Duodenal mucosa (tissue), 2 donors: Measurements from ENCODE around the gene CFAP99.

Experiments used
- H3K27ac ChIP-seq: one replicate; pipeline ENCODE4 v1.7.0; 2013; ENCODE audit warnings: low read depth, low read length
- H3K27me3 ChIP-seq, 2 donors: one replicate each; pipeline ENCODE4 v1.7.0; 2013; ENCODE audit warnings: low read length in 2 of 2, control low read depth in 1 of 2; ENCODE audit not compliant: insufficient read depth in 2 of 2, control insufficient read depth in 1 of 2
- H3K36me3 ChIP-seq, 2 donors: one replicate each; pipeline ENCODE4 v1.7.0; 2013; ENCODE audit warnings: low read length in 2 of 2, control low read depth in 1 of 2; ENCODE audit not compliant: insufficient read depth in 2 of 2, control insufficient read depth in 1 of 2
- H3K4me1 ChIP-seq, 2 donors: one replicate each; pipeline ENCODE4 v1.7.0; 2013; ENCODE audit warnings: low read length in 2 of 2, control low read depth in 1 of 2; ENCODE audit not compliant: insufficient read depth in 2 of 2, control insufficient read depth in 1 of 2
- H3K4me3 ChIP-seq, 2 donors: one replicate each; pipeline ENCODE4 v1.7.0; 2013; ENCODE audit warnings: low read length in 2 of 2, low read depth in 1 of 2
- H3K9ac ChIP-seq, 2 donors: one replicate each; pipeline ENCODE4 v1.7.0; 2013; ENCODE audit warnings: low read length in 2 of 2, low read depth in 1 of 2
- H3K9me3 ChIP-seq, 2 donors: one replicate each; pipeline ENCODE4 v1.7.0; 2013; ENCODE audit warnings: low read length in 2 of 2, control low read depth in 1 of 2; ENCODE audit not compliant: control insufficient read depth in 1 of 2

The CFAP99 gene

DNA sequence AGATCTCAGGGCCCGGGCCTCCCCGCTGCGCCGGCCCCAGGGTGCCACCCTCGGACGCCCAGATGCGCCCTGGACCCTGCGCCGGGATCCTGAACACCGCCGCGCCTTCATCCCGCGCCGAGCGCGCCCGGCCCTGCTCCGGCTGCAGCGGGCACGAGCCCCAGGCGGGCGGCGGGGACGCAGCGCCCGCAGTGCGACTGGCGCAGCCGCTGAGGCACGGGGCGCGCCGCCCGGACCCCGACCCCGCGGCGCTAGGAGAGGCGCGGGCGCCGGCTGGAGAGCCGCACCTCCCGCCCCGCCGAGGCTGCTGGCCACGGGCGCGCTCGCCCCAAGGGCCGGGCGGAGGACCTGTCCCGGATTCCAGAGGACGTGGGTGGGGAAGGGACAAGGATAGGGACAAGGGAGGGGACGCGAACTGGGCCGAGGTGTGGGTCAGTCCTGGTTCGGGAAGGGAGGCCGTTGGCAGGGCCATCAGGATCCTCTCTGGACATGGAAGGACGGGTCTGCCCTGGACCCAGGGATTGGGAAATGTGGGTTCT lies 1.5 kb upstream of the CFAP99 start:
- Histone ChIP-seq H3K36me3 (no peaks in the 10 kb centered on the region), H3K4me3 (peak overlapping the region; percentile 74 to 78), H3K4me1 (peaks cover 40 to 43% of the 10 kb centered on the region in 2 donors), H3K27me3 (peaks cover 27 to 31% of the 10 kb centered on the region in 2 donors), H3K9me3 (no peaks in the 10 kb centered on the region), H3K9ac (peak overlapping the region; percentile 66 to 79), H3K27ac (no peak overlapping the region)

GRCh38 chr4:2417765-2418649 lies 748 bp upstream of the CFAP99 start, which contains the start of gene ZFYVE28:
TSS of gene ZFYVE28 (minus strand) at chr4:2418645. CDS start at chr4:2418323, 322 bp downstream.
- H3K4me1 ChIP-seq = peaks cover 33 to 36% of the 10 kb centered on the region in 2 donors
- peak within 1 kb of the TSS; percentile 72 to 74 for H3K4me3 ChIP-seq
- no peaks in the 10 kb centered on the region for H3K9me3 ChIP-seq
- peaks cover 27 to 38% of the 10 kb centered on the region in 2 donors for H3K27me3 ChIP-seq
- H3K27ac ChIP-seq = peak within 1 kb of the TSS; percentile 20
- H3K36me3 ChIP-seq = no peaks in the 10 kb centered on the region
- H3K9ac ChIP-seq = peak within 1 kb of the TSS; percentile 66 to 79

DNA sequence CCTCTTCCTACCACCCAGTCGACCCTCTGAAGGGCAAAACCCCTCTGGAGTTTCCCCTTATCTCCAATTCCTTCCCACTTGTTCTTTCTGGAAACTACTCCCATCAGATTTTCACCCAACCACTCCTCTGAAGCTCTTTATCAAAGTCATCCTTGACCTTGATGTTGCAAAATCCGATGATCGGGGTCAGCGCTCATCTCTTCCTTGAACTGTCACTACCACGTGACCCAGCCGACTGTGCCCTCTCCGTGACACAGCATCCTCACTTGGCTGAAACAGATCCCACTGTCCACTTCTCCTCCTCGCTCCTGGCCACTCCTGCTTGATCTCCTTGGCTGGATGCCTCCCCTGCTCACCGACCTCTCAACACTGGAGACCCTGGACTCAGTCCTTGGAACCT lies 1.1 kb downstream of the CFAP99 start:
- Histone ChIP-seq H3K4me3 (no peak overlapping the region), H3K4me1 (peaks cover 18 to 21% of the 10 kb centered on the region in 2 donors), H3K27me3 (peaks cover 27 to 38% of the 10 kb centered on the region in 2 donors), H3K27ac (no peak overlapping the region), H3K36me3 (no peaks in the 10 kb centered on the region), H3K9ac (no peak overlapping the region), H3K9me3 (no peaks in the 10 kb centered on the region)

DNA sequence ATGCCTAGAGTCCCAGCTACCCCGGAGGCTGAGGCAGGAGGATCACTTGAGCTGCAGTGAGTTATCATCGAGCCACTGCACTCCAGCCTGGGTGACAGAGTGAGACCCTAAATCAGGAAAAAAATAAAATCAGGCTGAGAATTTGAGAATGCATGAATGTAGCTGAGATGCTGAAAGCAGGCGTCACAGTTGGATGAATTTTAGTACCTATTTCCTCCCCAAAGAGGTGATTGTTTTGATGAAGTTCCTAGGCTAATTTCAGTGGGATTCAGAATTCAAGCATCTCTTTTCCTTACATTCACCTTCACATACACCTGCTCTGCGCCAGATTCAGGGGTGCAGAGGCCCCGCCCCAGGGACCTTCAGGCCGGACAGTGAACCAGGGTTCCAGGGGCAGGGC lies 3.2 kb downstream of the CFAP99 start:
- H3K9ac ChIP-seq = no peak overlapping the region
- no peak overlapping the region for H3K27ac ChIP-seq
- peaks cover 16 to 32% of the 10 kb centered on the region in 2 donors for H3K27me3 ChIP-seq
- no peaks in the 10 kb centered on the region for H3K9me3 ChIP-seq
- H3K4me3 ChIP-seq = no peak overlapping the region
- peaks cover 7 to 15% of the 10 kb centered on the region in 2 donors for H3K4me1 ChIP-seq
- no peaks in the 10 kb centered on the region for H3K36me3 ChIP-seq

- Histone ChIP-seq H3K9me3 (no peaks in the 10 kb centered on the region), H3K27me3 (peaks cover 7 to 32% of the 10 kb centered on the region in 2 donors)
Observed at GRCh38 chr4:2423066-2423465, 4.3 kb downstream of the CFAP99 start.

GRCh38 chr4:2423695-2424094 lies 4.9 kb downstream of the CFAP99 start:
- peaks cover 7 to 8% of the 10 kb centered on the region in 2 donors for H3K4me1 ChIP-seq
- H3K4me3 ChIP-seq = no peak overlapping the region

More at GRCh38 chr4:2423066-2423465, 4.3 kb downstream of the CFAP99 start:
- Histone ChIP-seq H3K27ac (no peak overlapping the region), H3K4me1 (peaks cover 7 to 8% of the 10 kb centered on the region in 2 donors), H3K9ac (no peak overlapping the region), H3K4me3 (no peak overlapping the region), H3K36me3 (no peaks in the 10 kb centered on the region)

GRCh38 chr4:2424581-2424980 lies 5.8 kb downstream of the CFAP99 start:
- no peaks in the 10 kb centered on the region for H3K9me3 ChIP-seq
- no peaks in the 10 kb centered on the region for H3K36me3 ChIP-seq
- no peak overlapping the region for H3K9ac ChIP-seq
- peaks cover 7 to 29% of the 10 kb centered on the region in 2 donors for H3K27me3 ChIP-seq
- H3K4me1 ChIP-seq = peaks cover under 1 to 2% of the 10 kb centered on the region in 2 donors
- H3K4me3 ChIP-seq = no peak overlapping the region
- H3K27ac ChIP-seq = no peak overlapping the region

More at GRCh38 chr4:2423695-2424094, 4.9 kb downstream of the CFAP99 start:
- no peak overlapping the region for H3K9ac ChIP-seq
- H3K36me3 ChIP-seq = no peaks in the 10 kb centered on the region
- peaks cover 7 to 32% of the 10 kb centered on the region in 2 donors for H3K27me3 ChIP-seq
- no peaks in the 10 kb centered on the region for H3K9me3 ChIP-seq
- H3K27ac ChIP-seq = no peak overlapping the region

DNA sequence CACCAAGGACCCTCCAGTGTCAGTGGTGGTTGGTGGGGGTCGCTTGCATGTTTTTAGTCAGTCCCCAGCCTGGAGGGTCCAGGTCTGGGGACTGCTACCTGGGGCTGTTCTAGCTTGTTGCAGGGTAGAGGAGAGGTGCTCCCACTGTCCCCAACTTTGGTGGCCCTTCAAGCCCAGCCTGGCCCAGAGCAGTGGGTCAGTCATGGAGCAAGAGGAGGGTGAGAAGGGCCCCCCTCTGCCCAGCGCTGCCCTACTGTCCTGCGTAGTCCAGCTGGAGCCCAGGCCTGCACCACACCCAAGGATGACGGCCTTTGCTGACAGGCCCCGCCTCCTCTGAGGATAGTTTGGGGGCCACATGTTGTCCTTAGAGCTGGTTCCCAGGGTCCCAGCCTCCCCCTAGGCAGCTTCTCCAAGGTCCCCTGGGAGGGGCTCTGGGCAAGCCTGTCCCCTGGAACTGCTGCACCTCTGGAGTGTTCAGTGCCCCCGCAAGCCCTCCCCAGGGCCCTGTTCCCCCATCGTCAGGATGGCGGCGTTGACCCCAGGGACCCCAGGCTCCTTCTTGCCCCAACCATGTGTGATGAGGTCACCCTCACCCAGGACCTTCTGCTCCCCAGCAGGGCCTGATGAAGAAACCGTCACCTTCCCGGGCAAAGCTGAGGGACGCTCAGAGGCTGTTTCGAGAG lies 6.8 kb downstream of the CFAP99 start:
- no peaks in the 10 kb centered on the region for H3K9me3 ChIP-seq
- H3K4me1 ChIP-seq = no peaks in the 10 kb centered on the region
- no peak overlapping the region for H3K27ac ChIP-seq
- peaks cover 3 to 19% of the 10 kb centered on the region in 2 donors for H3K27me3 ChIP-seq
- H3K4me3 ChIP-seq = no peak overlapping the region
- no peaks in the 10 kb centered on the region for H3K36me3 ChIP-seq
- no peak overlapping the region for H3K9ac ChIP-seq

DNA sequence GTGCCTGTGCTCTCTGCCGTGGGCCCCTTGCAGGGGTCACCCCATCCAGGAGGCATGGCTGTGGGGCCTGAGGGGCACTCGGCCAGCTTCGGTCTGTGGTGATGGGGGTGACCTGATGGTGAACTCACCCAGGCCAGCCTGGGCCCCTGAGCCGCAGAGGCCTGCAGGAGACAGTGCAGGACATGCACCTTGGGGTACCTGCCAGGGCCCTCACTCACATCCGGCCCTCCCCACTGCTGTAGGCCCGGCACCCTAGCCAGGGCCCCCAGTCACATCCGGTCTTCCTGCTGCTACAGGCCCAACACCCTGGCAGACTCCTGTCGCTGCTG lies 7.3 kb downstream of the CFAP99 start:
- Histone ChIP-seq H3K9me3 (no peaks in the 10 kb centered on the region), H3K4me1 (no peaks in the 10 kb centered on the region), H3K4me3 (no peak overlapping the region), H3K9ac (no peak overlapping the region), H3K36me3 (no peaks in the 10 kb centered on the region), H3K27ac (no peak overlapping the region), H3K27me3 (peaks cover 0 to 14% of the 10 kb centered on the region in 2 donors)
